ENCODE measurements around the gene ACLY. TPM values are rescaled to one million over a fixed set of nuclear protein-coding genes. Genes with fewer than 3 reads are reported as not detected.

The ACLY gene
- total and polyA plus RNA-seq, 2 of the 13 experiments (the other 11 are each of a cell fraction or from before 2014, with no cell fraction given) = 111 to 218 TPM

DNA sequence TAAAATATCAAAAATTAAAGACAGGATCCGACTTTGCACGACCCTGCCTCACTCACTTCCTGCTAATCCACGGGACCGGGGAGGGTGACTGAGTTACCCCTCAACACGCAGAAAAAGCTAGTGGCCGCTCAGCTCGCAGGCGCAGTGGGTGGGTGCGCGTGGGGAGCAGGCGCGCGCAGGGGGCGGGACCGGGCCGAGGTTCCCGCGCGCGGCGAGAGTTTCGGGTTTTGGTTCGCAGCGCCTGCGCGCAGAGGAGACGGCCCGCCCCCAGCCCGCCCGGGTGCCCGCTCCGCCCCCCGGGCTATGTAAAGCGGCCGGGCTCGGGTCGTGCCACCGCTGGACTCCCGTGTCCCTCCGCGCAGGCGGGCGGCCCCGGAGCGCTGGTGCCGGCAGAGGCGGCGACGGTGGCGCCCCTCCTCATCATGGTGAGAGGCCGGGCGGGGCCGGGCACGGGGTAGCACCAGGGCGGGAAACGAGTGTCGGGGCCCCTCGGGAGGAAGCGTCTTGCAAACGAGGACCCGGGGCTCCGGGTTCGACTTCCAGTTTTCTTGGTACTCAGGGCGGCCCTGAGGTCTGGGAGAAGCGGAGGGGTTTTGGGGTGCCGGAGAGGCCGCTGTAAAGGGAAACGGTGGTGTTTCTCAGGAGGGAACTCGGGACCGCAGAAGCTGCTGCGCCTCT, 47.9 kb upstream of the ACLY start, which contains the start of gene CNP (continued):
- TF ChIP-seq ZNF407 (CRISPR knock-in tag; IDR thresholded peaks at IDR 0.05; ENCODE audit: not compliant biosample characterization) (peak; percentile 63), ZNF703 (CRISPR knock-in tag; IDR thresholded peaks at IDR 0.05; ENCODE audit: borderline replicate concordance) (peak; percentile 81; the same call in 1 of the 2 replicates), GATAD1 (CRISPR knock-in tag; IDR thresholded peaks at IDR 0.05) (peak; percentile 65; the same call in 1 of the 2 replicates), KLF6 (CRISPR knock-in tag; IDR thresholded peaks at IDR 0.05) (peak; percentile 87), SOX6 (IDR thresholded peaks at IDR 0.05) (no peak), SOX6 (CRISPR knock-in tag; IDR thresholded peaks at IDR 0.05) (no peak), ZNF44 (CRISPR knock-in tag; IDR thresholded peaks at IDR 0.05) (peak; percentile 19; the same call in 1 of the 2 replicates), SIX4 (CRISPR knock-in tag; IDR thresholded peaks at IDR 0.05) (no peak), BHLHE40 (IDR thresholded peaks at IDR 0.05; ENCODE audit: low read length) (0 out of 2 replicates have a peak, but pooled peaks have one; percentile 31), ZNF639 (CRISPR knock-in tag; conservative IDR thresholded peaks at IDR 0.05) (peak; percentile 79)
- TF ChIP-seq, protein P1, sequence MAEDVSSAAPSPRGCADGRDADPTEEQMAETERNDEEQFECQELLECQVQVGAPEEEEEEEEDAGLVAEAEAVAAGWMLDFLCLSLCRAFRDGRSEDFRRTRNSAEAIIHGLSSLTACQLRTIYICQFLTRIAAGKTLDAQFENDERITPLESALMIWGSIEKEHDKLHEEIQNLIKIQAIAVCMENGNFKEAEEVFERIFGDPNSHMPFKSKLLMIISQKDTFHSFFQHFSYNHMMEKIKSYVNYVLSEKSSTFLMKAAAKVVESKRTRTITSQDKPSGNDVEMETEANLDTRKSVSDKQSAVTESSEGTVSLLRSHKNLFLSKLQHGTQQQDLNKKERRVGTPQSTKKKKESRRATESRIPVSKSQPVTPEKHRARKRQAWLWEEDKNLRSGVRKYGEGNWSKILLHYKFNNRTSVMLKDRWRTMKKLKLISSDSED (CRISPR knock-in tag; IDR thresholded peaks at IDR 0.05) = no peak
- TF ChIP-seq, protein P2, sequence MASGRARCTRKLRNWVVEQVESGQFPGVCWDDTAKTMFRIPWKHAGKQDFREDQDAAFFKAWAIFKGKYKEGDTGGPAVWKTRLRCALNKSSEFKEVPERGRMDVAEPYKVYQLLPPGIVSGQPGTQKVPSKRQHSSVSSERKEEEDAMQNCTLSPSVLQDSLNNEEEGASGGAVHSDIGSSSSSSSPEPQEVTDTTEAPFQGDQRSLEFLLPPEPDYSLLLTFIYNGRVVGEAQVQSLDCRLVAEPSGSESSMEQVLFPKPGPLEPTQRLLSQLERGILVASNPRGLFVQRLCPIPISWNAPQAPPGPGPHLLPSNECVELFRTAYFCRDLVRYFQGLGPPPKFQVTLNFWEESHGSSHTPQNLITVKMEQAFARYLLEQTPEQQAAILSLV (CRISPR knock-in tag; IDR thresholded peaks at IDR 0.05; ENCODE audit: borderline replicate concordance) = peak; percentile 99; the same call in 1 of the 2 replicates
- TF ChIP-seq, protein P3, sequence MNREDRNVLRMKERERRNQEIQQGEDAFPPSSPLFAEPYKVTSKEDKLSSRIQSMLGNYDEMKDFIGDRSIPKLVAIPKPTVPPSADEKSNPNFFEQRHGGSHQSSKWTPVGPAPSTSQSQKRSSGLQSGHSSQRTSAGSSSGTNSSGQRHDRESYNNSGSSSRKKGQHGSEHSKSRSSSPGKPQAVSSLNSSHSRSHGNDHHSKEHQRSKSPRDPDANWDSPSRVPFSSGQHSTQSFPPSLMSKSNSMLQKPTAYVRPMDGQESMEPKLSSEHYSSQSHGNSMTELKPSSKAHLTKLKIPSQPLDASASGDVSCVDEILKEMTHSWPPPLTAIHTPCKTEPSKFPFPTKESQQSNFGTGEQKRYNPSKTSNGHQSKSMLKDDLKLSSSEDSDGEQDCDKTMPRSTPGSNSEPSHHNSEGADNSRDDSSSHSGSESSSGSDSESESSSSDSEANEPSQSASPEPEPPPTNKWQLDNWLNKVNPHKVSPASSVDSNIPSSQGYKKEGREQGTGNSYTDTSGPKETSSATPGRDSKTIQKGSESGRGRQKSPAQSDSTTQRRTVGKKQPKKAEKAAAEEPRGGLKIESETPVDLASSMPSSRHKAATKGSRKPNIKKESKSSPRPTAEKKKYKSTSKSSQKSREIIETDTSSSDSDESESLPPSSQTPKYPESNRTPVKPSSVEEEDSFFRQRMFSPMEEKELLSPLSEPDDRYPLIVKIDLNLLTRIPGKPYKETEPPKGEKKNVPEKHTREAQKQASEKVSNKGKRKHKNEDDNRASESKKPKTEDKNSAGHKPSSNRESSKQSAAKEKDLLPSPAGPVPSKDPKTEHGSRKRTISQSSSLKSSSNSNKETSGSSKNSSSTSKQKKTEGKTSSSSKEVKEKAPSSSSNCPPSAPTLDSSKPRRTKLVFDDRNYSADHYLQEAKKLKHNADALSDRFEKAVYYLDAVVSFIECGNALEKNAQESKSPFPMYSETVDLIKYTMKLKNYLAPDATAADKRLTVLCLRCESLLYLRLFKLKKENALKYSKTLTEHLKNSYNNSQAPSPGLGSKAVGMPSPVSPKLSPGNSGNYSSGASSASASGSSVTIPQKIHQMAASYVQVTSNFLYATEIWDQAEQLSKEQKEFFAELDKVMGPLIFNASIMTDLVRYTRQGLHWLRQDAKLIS (CRISPR knock-in tag; IDR thresholded peaks at IDR 0.05) = no peak; the same call in 1 of the 2 replicates

Measured in HepG2 (cell line).